AG20443 (cell line): ENCODE data around the gene SNX12.
A peak's percentile ranks its signal among the peaks of the same experiment; 100 is the strongest.
"Not testable (repeated sequence)": the region's sequence is repeated elsewhere in the genome, so short reads cannot be mapped to it uniquely, and the experiment has no call there.

Experiments used
- DNase-seq: peaks from one replicate; pipeline ENCODE4 v3.0.0; 2012; ENCODE audit warnings: low spot score, mixed read lengths

Gene SNX12

GRCh38 chrX:71091263-71091662 lies 23.1 kb upstream of the SNX12 start:
- DNase-seq, result no peak

GRCh38 chrX:71085900-71086299 lies 17.8 kb upstream of the SNX12 start:
- DNase-seq, result no peak

- DNase-seq, result no peak
Measured at GRCh38 chrX:71082822-71083221, 14.7 kb upstream of the SNX12 start.

- no peak for DNase-seq
Measured at GRCh38 chrX:71082124-71082647, 14.1 kb upstream of the SNX12 start.

GRCh38 chrX:71081330-71082123 lies 13.4 kb upstream of the SNX12 start:
- no peak for DNase-seq

- no peak for DNase-seq
Measured at GRCh38 chrX:71070531-71070930, 2.4 kb upstream of the SNX12 start.

- DNase-seq, result no peak
Measured at GRCh38 chrX:71067712-71068043, 456 bp downstream of the SNX12 start.

- no peak for DNase-seq
Measured at GRCh38 chrX:71067089-71067488, 1.0 kb downstream of the SNX12 start.

- DNase-seq, result no peak
Measured at GRCh38 chrX:71060127-71060526, 8.0 kb downstream of the SNX12 start.

- no peak for DNase-seq
Measured at GRCh38 chrX:71057848-71058530, 10.1 kb downstream of the SNX12 start.

GRCh38 chrX:71056867-71057266 lies 11.3 kb downstream of the SNX12 start:
- DNase-seq, result peak; percentile 15

GRCh38 chrX:71053217-71053621 lies 14.9 kb downstream of the SNX12 start:
- DNase-seq, result no peak

GRCh38 chrX:71052721-71053120 lies 15.4 kb downstream of the SNX12 start:
- no peak for DNase-seq

- not testable (repeated sequence) for DNase-seq
Measured at GRCh38 chrX:71047891-71048290, 20.2 kb downstream of the SNX12 start.

- DNase-seq, result no peak
Measured at GRCh38 chrX:71017396-71017939, 50.7 kb downstream of the SNX12 start.
